DLD1 (cell line): ENCODE results near the gene CD209.

Experiments used
- in situ Hi-C: cut with HindIII; loops from 2 replicates; pipeline ENCODE4 v1.10.0; 2017; ENCODE audit warnings: low sequenced_read_pairs

Gene CD209

GRCh38 chr19:7739801-7740681, 7.3 kb downstream of the CD209 start:
- in situ Hi-C loops = no loop called here

GRCh38 chr19:7739211-7739755, 8.1 kb downstream of the CD209 start:
- in situ Hi-C loops = no loop called here

- in situ Hi-C loops = no loop called here
Observed at GRCh38 chr19:7738023-7738422, 9.3 kb downstream of the CD209 start.

GRCh38 chr19:7737215-7737614, 10.1 kb downstream of the CD209 start:
- in situ Hi-C loops = no loop called here

GRCh38 chr19:7736148-7736547, 11.2 kb downstream of the CD209 start:
- in situ Hi-C loops = no loop called here

- in situ Hi-C loops = no loop called here
Observed at GRCh38 chr19:7734220-7735203, 12.8 kb downstream of the CD209 start.

- in situ Hi-C loops = no loop called here
Observed at GRCh38 chr19:7733376-7733775, 14.0 kb downstream of the CD209 start.

GRCh38 chr19:7732045-7732444, 15.3 kb downstream of the CD209 start, which contains the start of gene CLEC4G:
CLEC4G (minus strand) TSS chr19:7732110; CDS start chr19:7732102, 8 bp downstream.
- in situ Hi-C loops = no loop called here

GRCh38 chr19:7731615-7732014, 15.7 kb downstream of the CD209 start:
- in situ Hi-C loops = no loop called here

GRCh38 chr19:7731218-7731595, 16.1 kb downstream of the CD209 start:
- in situ Hi-C loops = no loop called here

GRCh38 chr19:7730286-7731217, 16.8 kb downstream of the CD209 start:
- in situ Hi-C loops = no loop called here

- in situ Hi-C loops = no loop called here
Observed at GRCh38 chr19:7729831-7730285, 17.5 kb downstream of the CD209 start.

GRCh38 chr19:7729211-7729610, 18.1 kb downstream of the CD209 start:
- in situ Hi-C loops = no loop called here

- in situ Hi-C loops = no loop called here
Observed at GRCh38 chr19:7725791-7726190, 21.5 kb downstream of the CD209 start.

- in situ Hi-C loops = loop anchor here (25.0 kb wide), 1 partner anchor 140 kb away; the partner anchor contains the start of gene PRR36
Observed at GRCh38 chr19:7722231-7722651, 25.1 kb downstream of the CD209 start.

- in situ Hi-C loops = loop anchor here (25.0 kb wide), 1 partner anchor 142 kb away; the partner anchor contains the start of gene PRR36
Observed at GRCh38 chr19:7720351-7720750, 27.0 kb downstream of the CD209 start.

- in situ Hi-C loops = loop anchor here (25.0 kb wide), 1 partner anchor 144 kb away; the partner anchor contains the start of gene PRR36
Observed at GRCh38 chr19:7718668-7719067, 28.7 kb downstream of the CD209 start.

- in situ Hi-C loops = loop anchor here (25.0 kb wide), 1 partner anchor 146 kb away; the partner anchor contains the start of gene PRR36
Observed at GRCh38 chr19:7716762-7717161, 30.6 kb downstream of the CD209 start.

- in situ Hi-C loops = loop anchor here (25.0 kb wide), 1 partner anchor 147 kb away; the partner anchor contains the start of gene PRR36
Observed at GRCh38 chr19:7715671-7716070, 31.7 kb downstream of the CD209 start.
